Measurements from ENCODE around the gene BAD.

DNA sequence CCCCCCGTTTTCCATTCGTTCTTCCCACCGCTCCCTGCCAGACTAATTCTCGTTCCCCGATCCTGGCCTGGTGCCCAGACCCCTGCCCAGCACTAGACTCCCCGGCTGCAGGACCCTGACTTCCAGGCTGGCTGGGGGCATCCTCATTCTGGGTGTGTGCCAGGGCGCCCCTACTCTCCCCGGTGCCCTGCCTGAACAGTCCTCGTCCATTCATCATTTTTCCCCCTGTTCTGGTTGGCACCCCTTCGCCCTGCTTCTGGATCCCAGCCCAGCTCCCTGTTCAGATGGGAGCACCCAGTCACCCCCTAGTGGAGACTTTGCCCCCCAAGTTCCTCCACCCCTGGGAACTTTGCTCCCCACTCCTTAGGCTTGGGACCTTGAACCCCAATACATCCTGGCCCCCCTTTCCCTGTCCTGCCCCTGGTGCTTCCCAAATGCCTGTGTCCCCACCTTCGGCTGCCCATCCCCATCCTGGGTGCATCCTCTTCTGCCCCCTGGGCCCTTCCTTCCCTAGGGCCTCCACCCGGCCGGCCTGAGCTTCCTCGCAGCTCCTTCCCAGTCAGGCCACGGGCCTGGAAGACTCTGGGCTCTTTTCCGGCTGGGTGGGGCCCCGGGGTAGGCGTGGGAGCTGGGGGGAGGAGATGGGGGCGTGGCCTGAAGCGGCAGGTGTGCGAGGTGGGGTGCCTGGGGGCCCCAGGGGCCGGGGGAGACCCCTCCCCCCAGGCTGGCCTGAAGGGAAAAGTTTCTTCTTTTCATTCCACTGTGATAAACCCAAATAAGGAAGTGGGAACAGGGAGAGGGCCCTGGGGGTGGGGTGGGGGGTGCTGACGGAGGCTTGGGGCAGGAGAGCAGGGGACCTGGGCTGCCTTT is 32.2 kb downstream of the BAD start:
- TF ChIP-seq, protein P1, sequence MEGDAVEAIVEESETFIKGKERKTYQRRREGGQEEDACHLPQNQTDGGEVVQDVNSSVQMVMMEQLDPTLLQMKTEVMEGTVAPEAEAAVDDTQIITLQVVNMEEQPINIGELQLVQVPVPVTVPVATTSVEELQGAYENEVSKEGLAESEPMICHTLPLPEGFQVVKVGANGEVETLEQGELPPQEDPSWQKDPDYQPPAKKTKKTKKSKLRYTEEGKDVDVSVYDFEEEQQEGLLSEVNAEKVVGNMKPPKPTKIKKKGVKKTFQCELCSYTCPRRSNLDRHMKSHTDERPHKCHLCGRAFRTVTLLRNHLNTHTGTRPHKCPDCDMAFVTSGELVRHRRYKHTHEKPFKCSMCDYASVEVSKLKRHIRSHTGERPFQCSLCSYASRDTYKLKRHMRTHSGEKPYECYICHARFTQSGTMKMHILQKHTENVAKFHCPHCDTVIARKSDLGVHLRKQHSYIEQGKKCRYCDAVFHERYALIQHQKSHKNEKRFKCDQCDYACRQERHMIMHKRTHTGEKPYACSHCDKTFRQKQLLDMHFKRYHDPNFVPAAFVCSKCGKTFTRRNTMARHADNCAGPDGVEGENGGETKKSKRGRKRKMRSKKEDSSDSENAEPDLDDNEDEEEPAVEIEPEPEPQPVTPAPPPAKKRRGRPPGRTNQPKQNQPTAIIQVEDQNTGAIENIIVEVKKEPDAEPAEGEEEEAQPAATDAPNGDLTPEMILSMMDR (IDR thresholded peaks at IDR 0.05; ENCODE audit: insufficient read depth, low read depth, low read length), result peak; percentile 34
- no peak for TF ChIP-seq EZH2 (IDR thresholded peaks at IDR 0.05; ENCODE audit: insufficient read depth, low read length)

Data from astrocyte (in vitro differentiated cells and primary cell).